IMR-90 (cell line): ENCODE measurements around the gene RNASEH2B.

Experiments used
- BHLHE40 ChIP-seq: fragments of 150-350 bp; IDR thresholded peaks from 2 replicates; pipeline ENCODE4 v1.6.1; 2016; ENCODE audit warnings: mild to moderate bottlenecking, low read depth, low read length
- CEBPB ChIP-seq: IDR thresholded peaks from 2 replicates; pipeline ENCODE4 v1.6.1; 2012; ENCODE audit warnings: low read depth, low read length, improper control_type of control experiment
- CTCF ChIP-seq: conservative IDR thresholded peaks from 2 replicates; pipeline ENCODE4 v1.5.1; 2012; ENCODE audit warnings: mild to moderate bottlenecking, low read depth, low read length, improper control_type of control experiment
- FOS ChIP-seq: fragments of 150-350 bp; IDR thresholded peaks from 2 replicates; pipeline ENCODE4 v1.6.1; 2016; ENCODE audit warnings: low read depth, low read length
- MAFK ChIP-seq: IDR thresholded peaks from 2 replicates; pipeline ENCODE4 v1.6.1; 2012; ENCODE audit warnings: low read depth, low read length, improper control_type of control experiment
- POLR2A ChIP-seq: IDR thresholded peaks from 2 replicates; pipeline ENCODE4 v1.6.1; 2012; ENCODE audit warnings: mild to moderate bottlenecking, low read depth, low read length
- RAD21 ChIP-seq: IDR thresholded peaks from 2 replicates; pipeline ENCODE4 v1.6.1; 2012; ENCODE audit warnings: low read length, improper control_type of control experiment
- RCOR1 ChIP-seq: IDR thresholded peaks from 2 replicates; pipeline ENCODE4 v1.6.1; 2012; ENCODE audit warnings: mild to moderate bottlenecking, low read length, improper control_type of control experiment; ENCODE audit not compliant: insufficient replicate concordance
- RFX5 ChIP-seq: IDR thresholded peaks from 2 replicates; pipeline ENCODE4 v1.8.0; 2012; ENCODE audit warnings: low read depth, mild to moderate bottlenecking, low read length, moderate library complexity

GRCh38 chr13:50994651-50995050, 85.1 kb downstream of the RNASEH2B start:
- TF ChIP-seq CEBPB (no peak), BHLHE40 (no peak), CTCF (no peak), RFX5 (no peak), RCOR1 (no peak), RAD21 (no peak), POLR2A (no peak), MAFK (no peak), FOS (no peak)
